Tongue (tissue), 2 donors: ENCODE measurements around the gene PRPF6. TPM values are rescaled to one million over a fixed set of nuclear protein-coding genes. Genes with fewer than 3 reads are reported as not detected.
A peak's percentile ranks its signal among the peaks of the same experiment; 100 is the strongest.

Source experiments
- DNase-seq: peaks from one replicate; pipeline ENCODE4 v3.0.0-alpha.2; 2015
- total RNA-seq: library from RNA; depleted of rRNA; stranded (reverse); fragments of >200 nt; gene quantifications from one replicate; pipeline ENCODE4 v1.2.3, GENCODE V29; 2014

The PRPF6 gene
- total RNA-seq, 1 donor from 2014 or later, result 62.5 TPM

GRCh38 chr20:64035933-64036345, 55.0 kb downstream of the PRPF6 start, which contains the start of gene C20orf204:
TSS of gene C20orf204 (plus strand) at chr20:64036182. CDS start at chr20:64036324, 142 bp downstream.
- no peak for DNase-seq

- DNase-seq, result no peak
Measured at GRCh38 chr20:64036346-64037198, 55.6 kb downstream of the PRPF6 start.

- no peak for DNase-seq
Measured at GRCh38 chr20:64037199-64037497, 56.2 kb downstream of the PRPF6 start.

GRCh38 chr20:64037498-64038213, 56.7 kb downstream of the PRPF6 start:
- no peak for DNase-seq

GRCh38 chr20:64038224-64038564, 57.3 kb downstream of the PRPF6 start:
- no peak for DNase-seq

- peak; percentile 76 for DNase-seq
Measured at GRCh38 chr20:64038565-64039292, 57.8 kb downstream of the PRPF6 start.

GRCh38 chr20:64039293-64040160, 58.6 kb downstream of the PRPF6 start:
- no peak for DNase-seq

GRCh38 chr20:64040231-64041039, 59.5 kb downstream of the PRPF6 start:
- DNase-seq, result no peak

GRCh38 chr20:64041040-64041780, 60.3 kb downstream of the PRPF6 start:
- no peak for DNase-seq

DNA sequence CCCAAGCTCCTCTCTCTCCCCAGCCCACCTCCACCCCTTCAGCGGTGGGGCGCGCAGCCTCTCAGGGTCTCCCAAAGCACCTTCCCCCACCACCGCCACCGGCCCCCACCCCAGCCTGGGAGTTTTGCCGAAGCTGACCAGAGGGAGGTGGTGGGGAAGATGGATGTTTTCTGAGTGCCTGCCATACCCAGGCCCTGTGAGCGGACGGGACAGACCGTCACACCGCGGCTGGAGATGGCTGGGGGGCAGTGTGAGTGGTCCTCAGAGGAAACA, 60.8 kb downstream of the PRPF6 start:
- DNase-seq, result no peak

GRCh38 chr20:64042054-64042781, 61.3 kb downstream of the PRPF6 start:
- DNase-seq, result no peak

DNA sequence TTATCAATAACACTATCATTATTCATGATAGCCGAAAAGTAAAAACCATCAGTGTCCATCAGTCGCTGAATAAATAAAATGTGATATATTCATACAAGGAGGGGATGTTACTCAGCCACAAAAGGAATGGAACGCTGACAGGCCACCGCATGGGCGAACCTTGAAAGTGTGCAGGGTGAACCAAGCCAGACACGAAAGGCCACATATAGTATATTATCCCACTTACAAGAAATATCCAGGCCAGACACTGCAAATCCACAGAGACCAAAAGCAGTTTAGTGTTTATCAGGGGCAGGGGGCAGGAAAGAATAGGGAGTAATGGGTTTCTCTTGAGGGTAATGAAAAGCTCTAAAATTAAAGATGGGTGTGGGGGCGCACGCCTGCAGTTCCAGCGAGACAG, 62.8 kb downstream of the PRPF6 start:
- no peak for DNase-seq

DNA sequence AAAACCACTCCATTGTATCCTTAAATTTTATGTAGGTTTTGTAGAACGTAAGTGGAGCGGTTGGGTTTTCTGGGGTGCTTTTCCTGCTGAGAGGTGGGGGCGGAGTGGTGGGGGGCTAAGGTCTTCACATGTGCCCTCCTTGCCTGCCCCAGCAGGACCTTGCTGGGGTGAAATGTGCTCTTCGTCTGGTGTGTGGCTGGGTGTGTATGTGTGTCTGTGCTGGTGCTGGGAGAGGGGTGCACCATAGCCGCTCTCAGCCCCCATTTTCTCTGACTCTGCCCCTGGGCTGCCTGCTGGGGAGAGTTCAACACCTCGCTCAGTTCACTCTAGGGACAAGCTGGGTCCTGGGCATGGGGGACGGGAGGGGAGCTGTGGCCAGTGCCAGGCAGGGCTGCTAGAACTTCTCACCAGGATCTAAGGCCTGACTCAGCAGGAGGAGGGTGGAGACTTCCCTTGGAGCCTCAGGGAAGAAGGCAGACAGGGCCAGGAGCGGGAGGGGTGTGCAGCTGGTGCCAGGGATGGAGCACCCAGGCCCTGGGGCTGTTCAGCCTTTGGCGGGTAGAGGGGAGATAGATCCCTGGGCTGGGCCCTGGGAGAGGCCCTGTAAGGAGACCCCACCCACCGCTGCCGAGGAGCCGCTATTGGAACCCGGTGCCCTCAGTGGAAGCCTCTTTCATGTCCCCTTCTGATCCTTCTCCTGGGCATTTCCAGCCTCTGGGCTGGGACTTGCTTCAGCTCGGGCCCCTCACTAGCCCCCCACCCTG, 63.7 kb downstream of the PRPF6 start:
- DNase-seq, result no peak

- DNase-seq, result no peak
Measured at GRCh38 chr20:64045346-64046011, 64.5 kb downstream of the PRPF6 start.

DNA sequence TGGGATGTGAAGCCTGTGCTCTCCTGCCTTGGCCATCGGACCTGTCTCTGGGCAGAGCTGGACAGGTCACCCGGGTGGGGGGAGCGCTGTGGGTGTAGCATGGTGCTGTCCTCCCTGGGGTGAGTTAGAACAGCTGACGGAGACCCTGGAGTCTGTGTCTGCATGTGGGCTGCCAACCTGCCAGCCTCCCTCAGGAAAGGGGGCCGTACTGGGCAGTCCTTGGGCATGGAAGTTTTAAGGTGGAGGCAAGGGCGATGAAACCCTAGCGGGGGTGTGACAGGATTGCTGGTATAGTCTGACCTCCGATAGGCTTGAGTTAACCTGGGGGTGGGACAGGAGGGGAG, 66.1 kb downstream of the PRPF6 start:
- DNase-seq, result no peak

DNA sequence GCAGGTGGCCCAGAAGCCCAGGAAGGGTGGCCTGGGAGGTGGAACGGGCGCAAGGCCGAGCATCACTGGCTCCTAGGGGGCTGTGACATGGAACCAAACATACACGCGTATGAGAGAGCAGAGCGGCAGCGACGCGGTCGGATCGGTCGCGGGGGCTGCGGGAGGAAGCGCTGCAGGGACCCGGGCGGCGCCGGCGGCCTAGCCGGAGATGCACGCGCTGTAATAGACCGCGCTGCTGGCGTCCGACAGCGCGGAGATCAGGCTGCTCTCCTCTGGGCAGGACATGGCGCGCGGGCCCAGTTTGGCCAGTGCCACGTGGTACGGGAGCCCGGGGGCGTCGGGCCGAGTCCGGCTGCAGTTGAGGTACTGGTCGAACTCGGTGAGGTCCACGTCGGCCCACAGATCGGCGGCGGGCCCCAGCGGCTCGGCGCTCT, 67.1 kb downstream of the PRPF6 start:
- no peak for DNase-seq

- DNase-seq, result no peak
Measured at GRCh38 chr20:64048402-64049044, 67.6 kb downstream of the PRPF6 start.
